ENCODE measurements around the gene RHOV. TPM values are rescaled to one million over a fixed set of nuclear protein-coding genes. Genes with fewer than 3 reads are reported as not detected.
A peak's percentile ranks its signal among the peaks of the same experiment; 100 is the strongest.

RHOV gene
- total and polyA plus RNA-seq, 2 experiments from 2014 or later = 0.84 to 1.2 TPM

GRCh38 chr15:40854161-40854560, 19.9 kb downstream of the RHOV start:
- H3K4me1 ChIP-seq (ENCODE audit: low read depth) = no peaks in the 10 kb centered on the region
- DNase-seq (ENCODE audit: low read depth in 1 of 2, low spot score in 1 of 2) = no peak
- H3K9me3 ChIP-seq (ENCODE audit: low read depth) = no peaks in the 10 kb centered on the region
- TF ChIP-seq CTCF (IDR thresholded peaks at IDR 0.05; ENCODE audit: low read depth, low read length) = no peak
- H3K4me3 ChIP-seq = no peak overlapping the region
- no peaks in the 10 kb centered on the region for H3K27me3 ChIP-seq
- no peak overlapping the region for H3K27ac ChIP-seq
- H3K36me3 ChIP-seq = no peaks in the 10 kb centered on the region

- Histone ChIP-seq H3K27ac (no peak overlapping the region), H3K9me3 (ENCODE audit: low read depth) (no peaks in the 10 kb centered on the region), H3K36me3 (no peaks in the 10 kb centered on the region), H3K27me3 (no peaks in the 10 kb centered on the region), H3K4me1 (ENCODE audit: low read depth) (no peaks in the 10 kb centered on the region), H3K4me3 (no peak overlapping the region)
- no peak for DNase-seq (ENCODE audit: low read depth in 1 of 2, low spot score in 1 of 2)
- TF ChIP-seq CTCF (IDR thresholded peaks at IDR 0.05; ENCODE audit: low read depth, low read length) = no peak
Observed at GRCh38 chr15:40853241-40853890, 20.7 kb downstream of the RHOV start.

GRCh38 chr15:40852529-40852928, 21.5 kb downstream of the RHOV start:
- peaks cover 3% of the 10 kb centered on the region for H3K4me1 ChIP-seq (ENCODE audit: low read depth)
- no peaks in the 10 kb centered on the region for H3K27me3 ChIP-seq
- H3K9me3 ChIP-seq (ENCODE audit: low read depth) = no peaks in the 10 kb centered on the region
- H3K4me3 ChIP-seq = no peak overlapping the region
- no peak overlapping the region for H3K27ac ChIP-seq
- no peak for TF ChIP-seq CTCF (IDR thresholded peaks at IDR 0.05; ENCODE audit: low read depth, low read length)
- no peaks in the 10 kb centered on the region for H3K36me3 ChIP-seq
- no peak for DNase-seq (ENCODE audit: low read depth in 1 of 2, low spot score in 1 of 2)

- peaks cover 6% of the 10 kb centered on the region for H3K4me1 ChIP-seq (ENCODE audit: low read depth)
- no peak for DNase-seq (ENCODE audit: low read depth in 1 of 2, low spot score in 1 of 2)
- H3K36me3 ChIP-seq = no peaks in the 10 kb centered on the region
- no peaks in the 10 kb centered on the region for H3K9me3 ChIP-seq (ENCODE audit: low read depth)
- peaks cover 3% of the 10 kb centered on the region for H3K27me3 ChIP-seq
- H3K27ac ChIP-seq = no peak overlapping the region
- no peak overlapping the region for H3K4me3 ChIP-seq
- TF ChIP-seq CTCF (IDR thresholded peaks at IDR 0.05; ENCODE audit: low read depth, low read length) = no peak
Observed at GRCh38 chr15:40850576-40851112, 23.4 kb downstream of the RHOV start.

GRCh38 chr15:40847223-40847961, 26.6 kb downstream of the RHOV start:
- peak; percentile 68 to 76 for DNase-seq (ENCODE audit: low read depth in 1 of 2, low spot score in 1 of 2)
- Histone ChIP-seq H3K4me1 (ENCODE audit: low read depth) (peaks cover 6% of the 10 kb centered on the region), H3K27me3 (peaks cover 31% of the 10 kb centered on the region), H3K27ac (no peak overlapping the region), H3K9me3 (ENCODE audit: low read depth) (no peaks in the 10 kb centered on the region), H3K36me3 (no peaks in the 10 kb centered on the region), H3K4me3 (no peak overlapping the region)
- no peak for TF ChIP-seq CTCF (IDR thresholded peaks at IDR 0.05; ENCODE audit: low read depth, low read length)

Data from cardiac muscle cell (in vitro differentiated cells and primary cell).